ENCODE results near the gene GABRG3. TPM values are rescaled to one million over a fixed set of nuclear protein-coding genes. Genes with fewer than 3 reads are reported as not detected.

Gene GABRG3
- total and polyA plus RNA-seq, 2 experiments from 2014 or later, result 0.10 to 1.4 TPM

DNA sequence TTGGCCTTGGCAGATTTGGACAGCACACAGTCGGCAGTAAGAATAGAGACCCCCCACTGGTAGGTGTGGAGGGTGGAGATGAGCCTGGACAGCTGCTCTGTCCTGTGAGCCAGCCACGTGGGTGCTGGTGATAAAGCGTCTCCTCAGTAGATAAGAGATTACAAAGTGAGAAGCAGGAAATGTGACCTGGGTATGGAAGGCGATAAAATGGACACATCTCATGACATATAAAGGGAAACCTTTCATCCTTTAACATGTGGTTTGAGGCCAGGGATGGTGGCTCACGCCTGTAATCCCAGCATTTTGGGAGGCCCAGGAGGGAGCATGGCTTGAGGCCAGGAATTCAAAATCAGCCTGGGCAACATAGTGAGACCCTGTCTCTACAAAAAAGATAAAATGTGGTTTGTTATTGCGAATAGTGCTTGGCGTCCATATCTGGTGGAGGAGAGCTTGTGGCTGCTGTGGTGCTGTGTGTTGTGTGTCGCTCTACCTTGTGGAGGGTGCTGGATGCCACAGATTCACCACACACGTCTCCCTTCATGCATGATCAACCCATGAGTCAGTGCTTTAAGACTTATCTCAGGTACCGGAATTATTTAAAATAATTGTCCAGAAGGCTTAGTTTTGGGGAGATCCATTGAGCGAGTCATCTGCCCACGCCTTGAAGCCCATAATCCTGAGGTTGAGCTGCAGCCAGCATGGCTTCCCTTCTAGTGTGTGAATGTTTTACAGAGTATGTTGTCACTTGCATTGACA, 157.0 kb downstream of the GABRG3 start:
- no peaks in the 10 kb centered on the region for H3K4me1 ChIP-seq (ENCODE audit: insufficient read depth)
- no peaks in the 10 kb centered on the region for H3K36me3 Mint-ChIP-seq (ENCODE audit: low read depth)
- H3K9me3 Mint-ChIP-seq, result no peaks in the 10 kb centered on the region
- no peak overlapping the region for H3K27ac ChIP-seq (ENCODE audit: low read depth)
- H3K9me2 ChIP-seq (ENCODE audit: insufficient read depth), result no peaks in the 10 kb centered on the region; the same call in 1 of the 2 replicates
- no peaks in the 10 kb centered on the region for H4K20me1 ChIP-seq (replicated peaks; ENCODE audit: insufficient read depth)
- no peak overlapping the region for H3K4me3 Mint-ChIP-seq
- ATAC-seq (no peak), DNase-seq (ENCODE audit: low spot score) (no peak)
- no peaks in the 10 kb centered on the region for H3K79me2 ChIP-seq (replicated peaks; ENCODE audit: insufficient read depth)
- no peaks in the 10 kb centered on the region for H3K27me3 ChIP-seq (ENCODE audit: insufficient read depth)
- no peak overlapping the region for H3K4me2 ChIP-seq
- H3F3A ChIP-seq (replicated peaks; ENCODE audit: low read depth), result no peaks in the 10 kb centered on the region
- H3K4me1 Mint-ChIP-seq, result no peaks in the 10 kb centered on the region
- no peak overlapping the region for H3K4me3 ChIP-seq
- H3K27ac Mint-ChIP-seq, result no peak overlapping the region
- TF ChIP-seq JUNB (IDR thresholded peaks at IDR 0.05; ENCODE audit: unreplicated experiment), result no peak
- no peak overlapping the region for H2AFZ ChIP-seq
- peaks cover 3% of the 10 kb centered on the region for H3K27me3 Mint-ChIP-seq (ENCODE audit: insufficient read depth, low read depth, poor library complexity)
- H3K36me3 ChIP-seq (ENCODE audit: insufficient read depth), result no peaks in the 10 kb centered on the region

DNA sequence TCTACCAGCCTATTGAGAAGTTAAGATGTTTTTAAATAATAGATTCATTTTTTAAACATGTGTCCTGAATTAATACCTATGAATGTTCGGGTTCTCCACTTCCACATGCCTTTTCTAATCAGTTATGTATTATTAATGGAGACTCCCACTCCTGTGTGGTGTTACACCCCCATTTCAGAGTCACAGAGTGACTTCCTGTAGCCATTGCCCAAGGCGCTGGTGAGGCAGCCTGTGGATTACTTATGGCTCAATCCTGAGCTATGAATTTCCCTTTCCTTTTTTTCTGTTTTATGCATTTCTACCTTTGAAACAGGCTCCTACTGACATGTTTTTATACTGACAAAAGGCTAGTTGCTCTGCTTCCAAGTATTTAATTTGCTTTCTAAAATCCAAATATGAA, 162.3 kb downstream of the GABRG3 start:
- ATAC-seq (no peak), DNase-seq (ENCODE audit: low spot score) (no peak)
- no peaks in the 10 kb centered on the region for H3K4me1 ChIP-seq (ENCODE audit: insufficient read depth)
- H3K4me3 ChIP-seq, result no peak overlapping the region
- H3K36me3 Mint-ChIP-seq (ENCODE audit: low read depth), result no peaks in the 10 kb centered on the region
- no peaks in the 10 kb centered on the region for H3K27me3 Mint-ChIP-seq (ENCODE audit: insufficient read depth, low read depth, poor library complexity)
- no peaks in the 10 kb centered on the region for H3F3A ChIP-seq (replicated peaks; ENCODE audit: low read depth)
- no peaks in the 10 kb centered on the region for H3K27me3 ChIP-seq (ENCODE audit: insufficient read depth)
- H3K27ac Mint-ChIP-seq, result no peak overlapping the region
- H3K4me2 ChIP-seq, result no peak overlapping the region
- H3K27ac ChIP-seq (ENCODE audit: low read depth), result no peak overlapping the region
- H2AFZ ChIP-seq, result no peak overlapping the region
- no peaks in the 10 kb centered on the region for H3K79me2 ChIP-seq (replicated peaks; ENCODE audit: insufficient read depth)
- H3K9me3 Mint-ChIP-seq, result no peaks in the 10 kb centered on the region; the same call in 2 of the 3 replicates
- no peaks in the 10 kb centered on the region for H3K4me1 Mint-ChIP-seq
- no peaks in the 10 kb centered on the region for H4K20me1 ChIP-seq (replicated peaks; ENCODE audit: insufficient read depth)
- H3K9me2 ChIP-seq (ENCODE audit: insufficient read depth), result peaks cover under 1% of the 10 kb centered on the region; the same call in 1 of the 2 replicates
- no peaks in the 10 kb centered on the region for H3K36me3 ChIP-seq (ENCODE audit: insufficient read depth)
- no peak overlapping the region for H3K4me3 Mint-ChIP-seq
- no peak for TF ChIP-seq JUNB (IDR thresholded peaks at IDR 0.05; ENCODE audit: unreplicated experiment)
- TF ChIP-seq, protein P1, sequence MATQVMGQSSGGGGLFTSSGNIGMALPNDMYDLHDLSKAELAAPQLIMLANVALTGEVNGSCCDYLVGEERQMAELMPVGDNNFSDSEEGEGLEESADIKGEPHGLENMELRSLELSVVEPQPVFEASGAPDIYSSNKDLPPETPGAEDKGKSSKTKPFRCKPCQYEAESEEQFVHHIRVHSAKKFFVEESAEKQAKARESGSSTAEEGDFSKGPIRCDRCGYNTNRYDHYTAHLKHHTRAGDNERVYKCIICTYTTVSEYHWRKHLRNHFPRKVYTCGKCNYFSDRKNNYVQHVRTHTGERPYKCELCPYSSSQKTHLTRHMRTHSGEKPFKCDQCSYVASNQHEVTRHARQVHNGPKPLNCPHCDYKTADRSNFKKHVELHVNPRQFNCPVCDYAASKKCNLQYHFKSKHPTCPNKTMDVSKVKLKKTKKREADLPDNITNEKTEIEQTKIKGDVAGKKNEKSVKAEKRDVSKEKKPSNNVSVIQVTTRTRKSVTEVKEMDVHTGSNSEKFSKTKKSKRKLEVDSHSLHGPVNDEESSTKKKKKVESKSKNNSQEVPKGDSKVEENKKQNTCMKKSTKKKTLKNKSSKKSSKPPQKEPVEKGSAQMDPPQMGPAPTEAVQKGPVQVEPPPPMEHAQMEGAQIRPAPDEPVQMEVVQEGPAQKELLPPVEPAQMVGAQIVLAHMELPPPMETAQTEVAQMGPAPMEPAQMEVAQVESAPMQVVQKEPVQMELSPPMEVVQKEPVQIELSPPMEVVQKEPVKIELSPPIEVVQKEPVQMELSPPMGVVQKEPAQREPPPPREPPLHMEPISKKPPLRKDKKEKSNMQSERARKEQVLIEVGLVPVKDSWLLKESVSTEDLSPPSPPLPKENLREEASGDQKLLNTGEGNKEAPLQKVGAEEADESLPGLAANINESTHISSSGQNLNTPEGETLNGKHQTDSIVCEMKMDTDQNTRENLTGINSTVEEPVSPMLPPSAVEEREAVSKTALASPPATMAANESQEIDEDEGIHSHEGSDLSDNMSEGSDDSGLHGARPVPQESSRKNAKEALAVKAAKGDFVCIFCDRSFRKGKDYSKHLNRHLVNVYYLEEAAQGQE (IDR thresholded peaks at IDR 0.05; ENCODE audit: unreplicated experiment), result no peak
- no peak for TF ChIP-seq EZH2 (IDR thresholded peaks at IDR 0.05; ENCODE audit: low read depth, unreplicated experiment)
- TF ChIP-seq, protein P2, sequence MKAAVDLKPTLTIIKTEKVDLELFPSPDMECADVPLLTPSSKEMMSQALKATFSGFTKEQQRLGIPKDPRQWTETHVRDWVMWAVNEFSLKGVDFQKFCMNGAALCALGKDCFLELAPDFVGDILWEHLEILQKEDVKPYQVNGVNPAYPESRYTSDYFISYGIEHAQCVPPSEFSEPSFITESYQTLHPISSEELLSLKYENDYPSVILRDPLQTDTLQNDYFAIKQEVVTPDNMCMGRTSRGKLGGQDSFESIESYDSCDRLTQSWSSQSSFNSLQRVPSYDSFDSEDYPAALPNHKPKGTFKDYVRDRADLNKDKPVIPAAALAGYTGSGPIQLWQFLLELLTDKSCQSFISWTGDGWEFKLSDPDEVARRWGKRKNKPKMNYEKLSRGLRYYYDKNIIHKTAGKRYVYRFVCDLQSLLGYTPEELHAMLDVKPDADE (IDR thresholded peaks at IDR 0.05), result no peak
- TF ChIP-seq, protein P3, sequence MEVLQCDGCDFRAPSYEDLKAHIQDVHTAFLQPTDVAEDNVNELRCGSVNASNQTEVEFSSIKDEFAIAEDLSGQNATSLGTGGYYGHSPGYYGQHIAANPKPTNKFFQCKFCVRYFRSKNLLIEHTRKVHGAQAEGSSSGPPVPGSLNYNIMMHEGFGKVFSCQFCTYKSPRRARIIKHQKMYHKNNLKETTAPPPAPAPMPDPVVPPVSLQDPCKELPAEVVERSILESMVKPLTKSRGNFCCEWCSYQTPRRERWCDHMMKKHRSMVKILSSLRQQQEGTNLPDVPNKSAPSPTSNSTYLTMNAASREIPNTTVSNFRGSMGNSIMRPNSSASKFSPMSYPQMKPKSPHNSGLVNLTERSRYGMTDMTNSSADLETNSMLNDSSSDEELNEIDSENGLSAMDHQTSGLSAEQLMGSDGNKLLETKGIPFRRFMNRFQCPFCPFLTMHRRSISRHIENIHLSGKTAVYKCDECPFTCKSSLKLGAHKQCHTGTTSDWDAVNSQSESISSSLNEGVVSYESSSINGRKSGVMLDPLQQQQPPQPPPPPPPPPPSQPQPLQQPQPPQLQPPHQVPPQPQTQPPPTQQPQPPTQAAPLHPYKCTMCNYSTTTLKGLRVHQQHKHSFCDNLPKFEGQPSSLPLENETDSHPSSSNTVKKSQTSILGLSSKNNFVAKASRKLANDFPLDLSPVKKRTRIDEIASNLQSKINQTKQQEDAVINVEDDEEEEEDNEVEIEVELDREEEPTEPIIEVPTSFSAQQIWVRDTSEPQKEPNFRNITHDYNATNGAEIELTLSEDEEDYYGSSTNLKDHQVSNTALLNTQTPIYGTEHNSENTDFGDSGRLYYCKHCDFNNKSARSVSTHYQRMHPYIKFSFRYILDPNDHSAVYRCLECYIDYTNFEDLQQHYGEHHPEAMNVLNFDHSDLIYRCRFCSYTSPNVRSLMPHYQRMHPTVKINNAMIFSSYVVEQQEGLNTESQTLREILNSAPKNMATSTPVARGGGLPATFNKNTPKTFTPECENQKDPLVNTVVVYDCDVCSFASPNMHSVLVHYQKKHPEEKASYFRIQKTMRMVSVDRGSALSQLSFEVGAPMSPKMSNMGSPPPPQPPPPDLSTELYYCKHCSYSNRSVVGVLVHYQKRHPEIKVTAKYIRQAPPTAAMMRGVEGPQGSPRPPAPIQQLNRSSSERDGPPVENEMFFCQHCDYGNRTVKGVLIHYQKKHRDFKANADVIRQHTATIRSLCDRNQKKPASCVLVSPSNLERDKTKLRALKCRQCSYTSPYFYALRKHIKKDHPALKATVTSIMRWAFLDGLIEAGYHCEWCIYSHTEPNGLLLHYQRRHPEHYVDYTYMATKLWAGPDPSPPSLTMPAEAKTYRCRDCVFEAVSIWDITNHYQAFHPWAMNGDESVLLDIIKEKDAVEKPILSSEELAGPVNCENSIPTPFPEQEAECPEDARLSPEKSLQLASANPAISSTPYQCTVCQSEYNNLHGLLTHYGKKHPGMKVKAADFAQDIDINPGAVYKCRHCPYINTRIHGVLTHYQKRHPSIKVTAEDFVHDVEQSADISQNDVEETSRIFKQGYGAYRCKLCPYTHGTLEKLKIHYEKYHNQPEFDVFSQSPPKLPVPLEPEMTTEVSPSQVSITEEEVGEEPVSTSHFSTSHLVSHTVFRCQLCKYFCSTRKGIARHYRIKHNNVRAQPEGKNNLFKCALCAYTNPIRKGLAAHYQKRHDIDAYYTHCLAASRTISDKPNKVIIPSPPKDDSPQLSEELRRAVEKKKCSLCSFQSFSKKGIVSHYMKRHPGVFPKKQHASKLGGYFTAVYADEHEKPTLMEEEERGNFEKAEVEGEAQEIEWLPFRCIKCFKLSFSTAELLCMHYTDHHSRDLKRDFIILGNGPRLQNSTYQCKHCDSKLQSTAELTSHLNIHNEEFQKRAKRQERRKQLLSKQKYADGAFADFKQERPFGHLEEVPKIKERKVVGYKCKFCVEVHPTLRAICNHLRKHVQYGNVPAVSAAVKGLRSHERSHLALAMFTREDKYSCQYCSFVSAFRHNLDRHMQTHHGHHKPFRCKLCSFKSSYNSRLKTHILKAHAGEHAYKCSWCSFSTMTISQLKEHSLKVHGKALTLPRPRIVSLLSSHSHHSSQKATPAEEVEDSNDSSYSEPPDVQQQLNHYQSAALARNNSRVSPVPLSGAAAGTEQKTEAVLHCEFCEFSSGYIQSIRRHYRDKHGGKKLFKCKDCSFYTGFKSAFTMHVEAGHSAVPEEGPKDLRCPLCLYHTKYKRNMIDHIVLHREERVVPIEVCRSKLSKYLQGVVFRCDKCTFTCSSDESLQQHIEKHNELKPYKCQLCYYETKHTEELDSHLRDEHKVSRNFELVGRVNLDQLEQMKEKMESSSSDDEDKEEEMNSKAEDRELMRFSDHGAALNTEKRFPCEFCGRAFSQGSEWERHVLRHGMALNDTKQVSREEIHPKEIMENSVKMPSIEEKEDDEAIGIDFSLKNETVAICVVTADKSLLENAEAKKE (CRISPR knock-in tag; IDR thresholded peaks at IDR 0.05), result no peak
- TF ChIP-seq EZH2phosphoT487 (IDR thresholded peaks at IDR 0.05; ENCODE audit: unreplicated experiment), result no peak
- no peak for TF ChIP-seq POLR2AphosphoS5 (IDR thresholded peaks at IDR 0.05; ENCODE audit: low read depth)
- TF ChIP-seq STAT1 (IDR thresholded peaks at IDR 0.05; ENCODE audit: unreplicated experiment), result no peak
- no peak for TF ChIP-seq ZNF331 (CRISPR knock-in tag; IDR thresholded peaks at IDR 0.05; ENCODE audit: low read depth)

Measured in GM23338 (cell line).